HG03342 (cell line): ENCODE results near the gene EHBP1L1.

Source experiments
- ATAC-seq: cut with Tn5 transposase; IDR thresholded peaks from one replicate; pipeline ENCODE4 v1.9.1; 2021; ENCODE audit warnings: mild to moderate bottlenecking, moderate library complexity; ENCODE audit not compliant: unreplicated experiment

The EHBP1L1 gene

GRCh38 chr11:65592858-65593517 is 17.1 kb downstream of the EHBP1L1 start:
- ATAC-seq = no peak

- ATAC-seq = no peak
These were observed 17.9 kb downstream of the EHBP1L1 start for GRCh38 chr11:65593518-65594414.

- ATAC-seq = no peak
These were observed 19.3 kb downstream of the EHBP1L1 start for GRCh38 chr11:65595131-65595530.

- no peak for ATAC-seq
These were observed 19.9 kb downstream of the EHBP1L1 start, which contains the start of gene KCNK7 for GRCh38 chr11:65595543-65596281. Gene KCNK7, minus strand, starts transcription at chr11:65595800. Its CDS starts 28 bp downstream, at chr11:65595772.

- ATAC-seq = no peak
These were observed 20.7 kb downstream of the EHBP1L1 start for GRCh38 chr11:65596520-65596919.

- ATAC-seq = no peak
These were observed 22.4 kb downstream of the EHBP1L1 start for GRCh38 chr11:65598258-65598699.

GRCh38 chr11:65599216-65599954 is 23.5 kb downstream of the EHBP1L1 start:
- no peak for ATAC-seq

- no peak for ATAC-seq
These were observed 24.0 kb downstream of the EHBP1L1 start for GRCh38 chr11:65599955-65600246.

- ATAC-seq = no peak
These were observed 28.4 kb downstream of the EHBP1L1 start for GRCh38 chr11:65604258-65604657.

- no peak for ATAC-seq
These were observed 31.2 kb downstream of the EHBP1L1 start for GRCh38 chr11:65606876-65607613.

- ATAC-seq = no peak
These were observed 32.0 kb downstream of the EHBP1L1 start for GRCh38 chr11:65607614-65608426.

- ATAC-seq = no peak
These were observed 33.4 kb downstream of the EHBP1L1 start for GRCh38 chr11:65609229-65609628.

GRCh38 chr11:65609665-65610064 is 33.8 kb downstream of the EHBP1L1 start:
- no peak for ATAC-seq

- ATAC-seq = no peak
These were observed 34.6 kb downstream of the EHBP1L1 start for GRCh38 chr11:65610404-65610803.

- ATAC-seq = no peak
These were observed 35.3 kb downstream of the EHBP1L1 start for GRCh38 chr11:65611028-65611757.

GRCh38 chr11:65611758-65612603 is 36.1 kb downstream of the EHBP1L1 start:
- no peak for ATAC-seq

- no peak for ATAC-seq
These were observed 36.8 kb downstream of the EHBP1L1 start for GRCh38 chr11:65612691-65613090.
